ENCODE measurements around the gene NCKAP5.

The NCKAP5 gene

DNA sequence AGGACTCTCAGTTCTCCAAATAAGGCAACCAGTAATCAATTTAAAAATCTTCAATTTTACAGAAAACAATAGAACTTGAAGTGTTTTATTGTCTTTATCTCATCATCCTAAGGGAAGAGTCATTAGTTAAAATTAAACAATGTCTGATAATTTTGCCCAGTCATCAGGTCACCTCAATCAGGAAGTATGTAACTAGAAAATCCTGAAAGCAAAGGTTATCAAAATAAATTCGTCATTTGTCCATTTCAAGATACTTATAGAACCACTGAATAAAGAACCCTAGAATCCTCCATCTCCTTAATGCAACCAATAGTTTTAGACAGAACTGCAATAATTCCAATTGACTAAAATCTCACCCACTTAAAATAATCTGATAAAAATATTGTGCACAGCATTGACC is 115.2 kb downstream of the NCKAP5 start:
- no peak for DNase-seq

DNA sequence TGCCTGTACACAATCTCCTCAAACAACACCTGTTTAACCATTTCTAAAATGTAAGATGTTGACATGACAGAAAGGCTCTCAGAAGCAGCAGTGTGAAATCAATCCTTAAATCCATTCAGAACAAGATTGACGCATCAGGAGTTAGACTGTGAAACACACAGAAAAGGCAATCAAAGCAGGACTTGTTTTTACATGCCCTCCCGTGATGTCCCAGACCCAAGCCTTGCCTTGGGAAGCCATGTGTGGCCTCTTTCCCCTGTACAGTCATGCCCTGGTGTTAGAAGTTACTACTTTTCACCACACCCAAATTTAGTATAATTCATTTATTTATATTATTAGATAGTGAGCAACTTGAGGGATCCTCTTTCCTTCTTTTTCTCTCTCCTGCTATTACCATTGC is 115.7 kb downstream of the NCKAP5 start:
- DNase-seq = no peak

DNA sequence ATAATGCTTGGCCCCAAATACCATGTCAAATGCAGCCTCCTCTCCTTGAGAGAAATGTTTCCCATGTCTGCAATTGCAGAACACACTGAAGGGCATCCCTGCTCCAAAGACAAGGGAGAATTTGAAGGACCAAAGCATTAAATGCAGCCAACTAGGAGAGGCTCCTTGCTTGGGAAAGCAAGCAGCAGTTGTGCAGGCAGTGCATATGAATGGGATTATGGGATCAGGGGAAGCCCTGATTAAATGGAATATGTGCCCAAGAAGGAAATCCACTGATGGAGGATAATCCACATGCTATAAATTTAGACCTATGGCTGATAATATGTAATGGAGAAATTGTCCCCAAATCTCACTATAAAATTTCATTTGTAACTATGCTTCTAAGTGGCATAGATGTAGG is 116.1 kb downstream of the NCKAP5 start:
- DNase-seq = no peak

DNA sequence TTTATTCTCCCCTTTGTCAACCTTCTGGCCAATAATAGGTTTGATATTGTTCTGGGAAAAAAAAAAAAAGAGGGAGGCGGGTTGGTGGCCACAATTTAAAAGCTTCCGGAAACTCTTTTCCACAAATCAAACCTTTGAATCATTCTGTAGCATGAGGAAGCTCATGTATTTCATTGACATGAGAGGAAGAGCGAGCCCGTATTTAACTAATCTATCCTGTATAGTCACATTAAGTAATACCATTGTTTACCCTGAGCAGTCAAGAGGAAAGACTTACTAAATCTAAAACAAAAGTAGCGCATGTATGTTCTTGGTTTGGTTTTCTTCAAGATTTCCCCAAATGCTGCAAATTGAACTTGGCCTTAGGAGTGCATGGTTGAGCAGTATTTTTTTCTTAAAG is 120.1 kb downstream of the NCKAP5 start:
- no peak for DNase-seq

DNA sequence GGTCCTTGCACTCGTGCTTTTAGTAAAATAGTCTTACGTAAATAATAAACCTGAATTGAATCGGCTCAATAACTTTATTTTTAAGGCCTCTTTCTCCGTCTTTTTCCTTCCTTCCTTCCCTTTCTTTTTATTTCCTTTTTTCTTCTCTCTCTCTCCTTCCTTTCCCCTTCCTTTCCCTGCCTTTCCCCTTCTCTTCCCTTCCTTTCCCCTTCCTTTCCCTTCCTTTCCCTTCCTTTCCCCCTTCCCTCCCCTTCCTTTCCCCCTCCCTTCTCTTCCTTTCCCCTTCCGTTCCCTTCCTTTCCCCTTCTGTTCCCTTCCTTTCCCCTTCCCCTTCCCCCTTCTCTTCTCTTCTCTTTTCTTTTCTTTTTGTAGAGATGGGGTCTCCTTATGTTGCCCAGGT is 121.0 kb downstream of the NCKAP5 start:
- DNase-seq = no peak

DNA sequence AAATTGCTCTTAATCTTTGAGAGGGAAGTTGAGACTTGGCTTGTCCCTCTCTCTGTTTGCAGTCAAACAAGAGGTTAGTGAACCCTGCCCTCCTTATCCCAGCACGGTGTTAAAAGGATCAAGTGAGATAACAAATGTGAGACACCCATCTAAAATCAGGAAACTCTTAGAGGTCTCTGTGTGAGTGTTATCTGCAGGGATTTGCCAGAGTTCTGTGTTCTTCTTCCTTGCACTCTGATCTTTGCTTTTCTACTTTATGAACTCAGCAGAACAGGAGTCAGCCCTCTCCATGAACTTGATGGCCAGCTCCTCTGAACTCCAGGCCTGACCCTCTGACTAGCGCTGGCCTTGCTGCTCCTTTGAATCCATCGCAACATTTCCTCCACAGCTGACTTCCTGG is 123.8 kb downstream of the NCKAP5 start:
- no peak for DNase-seq

DNA sequence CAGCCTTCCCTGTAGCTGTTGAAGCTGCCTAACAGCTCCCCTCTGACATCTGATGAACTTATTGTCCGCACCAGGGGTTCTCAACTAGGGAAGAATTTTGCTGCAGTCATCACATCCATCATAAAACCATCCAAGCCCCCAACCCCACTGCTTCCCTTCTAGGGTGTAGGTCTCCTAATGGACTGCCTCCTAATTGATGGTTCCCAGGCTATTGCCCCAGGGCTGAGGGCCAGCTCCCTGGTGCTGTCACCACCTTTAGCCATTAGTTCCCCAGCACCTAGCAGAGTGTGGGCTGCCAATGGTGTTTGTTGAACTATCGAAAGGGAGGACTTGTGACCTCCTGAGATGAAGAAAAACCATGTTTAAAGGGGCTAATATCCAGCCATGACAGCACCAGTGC is 125.9 kb downstream of the NCKAP5 start:
- no peak for DNase-seq

DNA sequence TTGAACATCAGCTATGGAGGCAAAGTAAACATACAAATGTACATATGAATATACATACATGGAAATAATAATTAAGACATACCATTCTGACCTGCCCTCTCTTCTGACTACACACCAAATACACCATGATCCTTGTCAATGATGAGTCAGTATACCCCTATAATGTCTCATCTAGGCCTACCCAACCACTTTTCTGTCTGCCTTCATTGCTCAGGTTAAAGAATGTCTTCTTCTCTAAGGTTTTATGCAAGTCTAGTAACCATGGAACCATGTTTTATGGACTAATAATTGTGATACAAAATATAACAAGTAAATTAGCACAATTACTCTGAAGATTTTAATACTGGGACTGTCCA is 128.7 kb downstream of the NCKAP5 start:
- no peak for DNase-seq

DNA sequence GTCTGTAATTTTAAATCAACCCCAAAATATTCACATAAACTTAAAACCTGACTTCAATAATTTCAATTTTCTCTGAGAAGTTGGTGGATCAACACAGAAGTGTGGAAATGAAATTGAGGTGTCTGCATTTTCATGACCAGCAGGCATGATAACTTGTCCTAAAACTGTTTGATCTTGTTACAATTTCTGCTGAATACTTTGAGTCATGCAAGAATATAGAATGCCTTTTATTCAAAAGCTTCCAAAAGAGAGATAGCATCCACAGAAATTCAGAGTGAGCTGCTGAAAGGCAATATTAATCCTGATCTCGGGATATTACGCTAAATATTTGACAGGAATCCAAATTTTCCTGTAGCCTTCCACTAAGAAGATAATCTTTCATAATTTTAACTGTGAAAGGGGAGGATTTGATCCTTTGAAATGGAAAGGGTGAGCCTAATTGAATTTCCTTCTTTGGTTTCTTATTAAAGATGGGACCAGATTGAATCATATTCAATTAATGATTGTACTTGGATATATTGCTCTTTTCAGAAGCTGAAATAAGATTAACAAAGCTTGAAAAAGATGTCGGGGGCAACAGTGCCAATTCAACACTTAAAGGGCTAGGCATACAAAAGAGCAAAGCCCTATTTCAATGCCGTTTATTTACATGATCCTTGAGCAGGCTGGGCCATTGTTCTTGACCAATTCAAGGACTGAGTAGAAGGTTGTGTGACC is 129.3 kb downstream of the NCKAP5 start:
- DNase-seq = no peak

DNA sequence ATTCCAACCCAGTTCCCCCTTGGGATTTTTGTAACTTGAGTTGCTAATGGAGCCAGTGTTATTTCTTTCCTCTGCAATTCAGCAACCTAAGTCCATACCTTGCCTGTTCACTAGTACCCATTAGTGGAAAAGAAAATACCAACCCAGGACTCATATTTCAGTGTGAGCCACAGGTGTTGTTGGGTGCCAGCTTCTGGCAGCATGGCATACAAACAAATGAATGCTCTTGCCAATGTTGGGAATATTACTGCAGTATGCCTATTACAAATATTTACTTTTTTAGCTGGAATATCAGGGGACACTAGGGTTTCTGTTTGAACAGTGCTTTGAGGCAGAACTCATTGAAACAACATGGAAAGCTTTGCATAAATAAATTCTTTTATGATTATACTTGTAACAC is 130.2 kb downstream of the NCKAP5 start:
- DNase-seq = no peak

DNA sequence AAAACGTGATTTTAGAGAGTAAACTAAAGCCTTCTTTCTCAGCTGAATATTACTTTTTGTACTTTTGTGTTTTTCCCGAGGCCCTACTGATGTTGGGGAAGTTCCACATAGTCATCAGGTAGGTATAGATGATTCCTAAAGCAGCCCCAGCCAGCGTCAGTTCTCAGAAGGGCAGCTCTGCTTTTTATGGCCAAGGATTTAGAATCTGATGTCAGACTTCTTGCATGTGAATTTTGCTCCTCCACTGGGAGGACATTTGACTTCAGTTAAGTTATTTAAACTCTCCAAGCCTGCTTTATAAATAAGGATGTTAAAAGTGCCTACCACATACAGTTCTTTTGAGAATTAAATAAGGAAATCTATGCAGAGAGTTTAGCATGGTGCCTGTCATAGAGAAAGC is 130.8 kb downstream of the NCKAP5 start:
- DNase-seq = no peak

DNA sequence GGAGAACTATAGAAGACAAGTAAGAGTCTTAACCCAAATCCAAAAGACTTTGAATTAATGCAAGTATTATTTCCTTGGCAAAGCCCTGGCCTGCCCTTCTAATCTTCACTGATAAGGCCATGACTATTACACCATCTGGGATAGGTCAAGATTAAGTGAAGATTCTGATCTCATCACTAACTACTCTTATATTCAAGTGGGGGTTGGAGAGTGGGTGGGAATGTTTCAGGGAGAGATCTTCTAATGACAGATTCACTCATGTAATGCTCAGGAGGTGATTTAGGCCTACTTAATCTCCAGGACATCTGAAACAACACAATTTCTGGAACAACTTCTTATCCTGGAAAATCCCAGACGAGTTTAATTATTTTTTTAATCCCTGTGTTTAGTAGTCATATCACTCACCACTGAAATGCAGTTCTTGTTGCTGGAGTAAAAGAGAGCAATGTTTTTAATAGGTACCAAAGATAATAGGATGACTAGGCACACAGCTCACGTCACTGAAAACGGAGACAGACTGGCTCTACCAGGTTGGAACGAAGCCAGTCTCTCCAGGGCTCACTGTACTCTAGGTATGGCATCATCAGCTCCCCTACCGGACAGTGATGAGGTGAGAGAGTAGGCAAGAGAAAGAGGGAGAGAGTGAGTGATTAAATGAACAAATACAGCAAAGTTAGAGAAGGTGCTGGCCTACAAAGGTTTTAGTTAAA is 133.1 kb downstream of the NCKAP5 start:
- no peak for DNase-seq

DNA sequence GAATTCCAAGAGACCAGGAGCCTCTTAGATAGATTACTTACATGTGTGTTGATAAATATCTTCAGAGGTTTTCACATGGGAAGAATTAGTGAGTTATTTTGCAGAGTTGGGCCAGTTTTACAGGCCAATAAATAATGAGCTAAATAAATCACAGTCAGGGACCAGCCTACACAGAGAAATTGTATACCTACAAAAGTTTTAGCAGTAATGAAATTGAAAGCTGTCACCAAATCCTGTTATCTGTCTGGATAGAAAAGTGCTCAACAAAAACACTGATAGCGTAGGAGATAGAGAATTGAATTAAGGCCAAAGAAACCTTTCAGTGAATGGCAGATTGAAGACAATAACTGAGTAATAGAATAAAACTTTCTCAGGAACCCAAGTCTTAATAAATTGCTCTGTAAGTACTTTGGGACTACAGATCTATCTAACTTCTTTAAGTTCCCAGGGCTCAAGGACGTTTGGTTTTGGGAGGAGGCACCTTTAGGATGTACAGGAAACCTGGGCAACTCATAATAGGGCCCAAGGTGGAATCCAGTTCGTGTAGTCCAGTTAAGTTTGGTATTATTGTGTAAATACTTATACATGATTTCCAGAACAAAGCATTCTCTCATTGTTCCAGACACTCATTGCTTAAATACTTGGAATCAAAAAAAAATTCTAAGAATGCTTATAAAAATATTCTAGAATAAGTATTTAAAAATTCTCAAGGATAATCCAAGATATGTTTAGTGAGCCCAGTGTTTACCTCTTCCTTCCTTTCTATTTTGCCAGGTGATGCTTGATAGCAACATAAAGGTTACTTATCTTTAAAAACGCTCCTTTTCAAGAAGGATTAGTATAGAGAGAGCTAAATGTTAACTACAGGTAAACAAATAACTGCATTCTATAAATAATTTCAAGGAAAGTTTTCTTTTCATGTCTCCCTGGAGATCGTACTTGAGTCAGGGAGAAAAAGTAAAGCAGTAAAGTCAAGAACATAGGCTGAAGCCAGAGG is 134.5 kb downstream of the NCKAP5 start:
- no peak for DNase-seq

DNA sequence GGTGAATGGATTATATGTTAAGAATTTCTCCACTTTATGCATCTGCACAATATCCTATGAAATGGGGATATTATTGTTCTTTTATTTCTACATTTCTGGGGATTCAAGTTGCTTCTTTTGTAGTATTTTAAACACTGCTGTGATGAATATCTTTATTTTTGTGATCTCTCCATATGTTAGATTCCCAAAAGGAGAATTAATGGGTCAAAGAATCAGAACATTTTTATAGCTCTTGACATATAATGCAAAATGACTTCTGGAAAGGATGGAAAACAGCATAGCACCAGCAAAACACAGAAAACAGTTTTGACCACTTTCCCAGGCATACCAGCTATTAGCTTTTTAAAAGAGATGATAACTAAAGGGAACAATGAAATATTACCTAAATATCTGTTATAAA is 135.5 kb downstream of the NCKAP5 start:
- no peak for DNase-seq

DNA sequence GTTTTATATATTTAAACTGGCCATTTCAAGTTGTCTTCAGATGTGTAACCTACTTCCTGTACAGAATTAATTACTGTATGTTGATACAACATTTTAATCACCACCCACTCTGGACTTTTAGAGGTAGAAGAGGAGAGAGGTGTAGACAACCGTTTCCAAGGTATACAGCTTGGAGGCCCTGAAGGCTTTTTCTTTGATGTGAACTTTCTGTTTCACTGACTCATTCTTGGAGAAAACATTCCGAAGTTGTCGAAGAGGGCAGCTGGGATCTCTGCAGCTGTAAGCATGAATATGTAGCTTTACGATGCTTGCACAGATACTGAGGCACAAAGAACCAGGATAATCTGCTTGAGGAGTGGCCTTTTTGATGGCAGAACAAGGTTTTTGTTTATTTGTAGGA is 137.0 kb downstream of the NCKAP5 start:
- DNase-seq = no peak

DNA sequence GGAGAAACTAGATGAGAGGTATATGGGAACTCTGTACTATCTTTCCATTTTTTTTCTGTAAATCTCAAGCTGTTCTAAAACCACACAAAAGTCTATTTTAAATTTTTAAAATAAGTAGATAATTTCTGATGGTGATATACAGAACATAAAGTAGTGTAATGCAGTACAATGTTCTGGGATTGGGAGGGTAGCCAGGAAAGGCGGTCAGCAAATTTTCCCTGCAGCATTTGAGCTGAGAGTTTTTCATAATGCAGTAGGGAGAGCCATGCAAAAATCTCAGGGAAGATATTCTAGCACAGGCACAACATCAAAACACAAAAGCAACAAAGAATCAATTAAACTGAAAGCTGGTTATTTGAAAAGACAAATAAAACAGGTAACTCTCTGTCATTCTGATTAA is 141.5 kb downstream of the NCKAP5 start:
- no peak for DNase-seq

DNA sequence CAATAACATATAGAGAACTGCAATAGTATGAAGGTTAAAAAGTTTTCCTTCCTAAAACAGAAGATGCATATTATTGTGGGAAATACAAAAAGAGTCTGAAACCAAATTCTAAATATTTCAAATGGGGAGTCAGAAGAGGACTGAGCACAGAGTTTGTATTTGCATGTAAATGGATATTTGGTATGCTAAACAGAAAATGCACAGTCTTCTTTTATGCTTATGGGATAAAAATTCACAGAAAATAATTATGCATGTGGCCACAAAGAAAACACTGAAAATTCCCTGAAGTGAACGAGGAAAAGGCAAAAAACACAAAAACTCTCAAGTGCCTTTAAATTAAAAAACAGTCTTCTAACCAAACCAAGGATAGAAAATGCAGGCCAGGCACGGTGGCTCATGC is 142.7 kb downstream of the NCKAP5 start:
- DNase-seq = no peak

DNA sequence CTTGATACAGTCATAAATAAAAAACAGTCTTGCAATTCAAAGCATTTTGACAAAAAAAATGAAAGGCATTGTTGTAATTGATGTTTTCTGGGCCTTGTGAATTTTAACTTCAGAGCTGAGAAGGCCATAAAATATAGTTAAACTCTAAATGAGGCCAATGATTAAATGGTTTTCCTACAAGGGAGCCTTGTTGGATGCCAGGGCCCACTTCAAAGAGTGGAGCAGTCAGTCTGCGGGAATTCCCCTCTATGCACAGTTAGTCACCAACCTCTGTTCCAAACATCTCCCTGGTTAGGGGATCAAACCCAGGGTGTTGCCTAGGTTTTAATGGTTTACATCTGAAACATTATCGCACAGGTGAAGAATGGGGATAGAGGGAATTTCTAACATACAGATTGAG is 143.4 kb downstream of the NCKAP5 start:
- DNase-seq = no peak

DNA sequence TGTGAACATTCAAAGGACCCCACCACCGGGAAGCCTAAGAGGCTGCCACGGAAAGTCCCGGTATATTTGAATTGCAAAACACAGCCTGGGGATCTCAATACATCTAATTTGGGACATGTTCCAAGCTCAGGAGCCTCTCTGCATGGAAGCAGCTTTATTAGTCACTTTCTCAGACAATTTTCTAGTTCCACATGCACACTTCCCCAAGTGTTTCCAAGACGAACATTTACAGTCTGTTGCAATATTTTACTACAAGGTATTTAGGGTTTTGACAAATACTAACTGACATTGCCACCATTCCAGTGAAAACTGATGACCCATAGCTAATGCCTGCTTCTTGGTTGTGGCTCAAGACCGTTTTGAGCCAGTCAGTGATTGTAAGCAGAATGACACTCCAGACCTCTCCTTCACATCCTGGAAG is 145.3 kb downstream of the NCKAP5 start:
- no peak for DNase-seq

DNA sequence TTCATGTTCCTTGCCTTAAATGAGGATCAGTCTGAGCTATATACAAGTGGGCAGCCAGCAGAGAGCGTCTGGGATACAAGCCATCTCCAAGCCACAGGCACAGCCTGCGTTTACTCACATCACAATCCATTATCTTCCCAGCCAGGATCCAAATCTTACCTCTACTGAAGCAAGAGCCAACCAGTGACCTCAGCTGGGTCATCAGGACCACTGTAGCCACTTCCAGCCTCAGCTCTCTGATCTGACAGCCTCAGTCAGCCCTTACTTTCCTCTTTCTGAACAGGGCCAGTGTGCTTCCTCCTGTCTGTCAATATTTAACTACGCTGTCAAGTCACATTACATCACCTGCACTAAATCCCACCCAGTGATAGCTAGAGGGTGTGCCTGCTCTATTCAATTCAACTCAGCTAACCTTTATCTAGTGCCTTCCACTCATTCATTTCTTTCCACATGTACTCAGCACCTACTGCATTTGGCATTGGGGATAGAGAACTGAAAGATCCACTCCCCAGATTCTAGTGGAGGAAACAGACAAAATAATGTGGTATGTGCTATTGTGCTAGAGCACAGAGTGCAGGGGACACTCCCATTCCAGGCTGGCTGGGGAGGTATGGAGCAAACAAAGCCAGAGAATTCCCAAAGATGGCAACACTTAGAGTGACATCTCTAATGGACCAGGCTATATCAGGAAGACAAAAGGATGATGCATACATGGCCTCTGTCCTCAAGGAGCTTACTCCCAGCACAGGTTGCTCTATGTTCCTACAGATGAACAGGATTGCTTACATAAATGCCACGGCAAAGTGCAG is 146.5 kb downstream of the NCKAP5 start:
- DNase-seq = no peak

DNA sequence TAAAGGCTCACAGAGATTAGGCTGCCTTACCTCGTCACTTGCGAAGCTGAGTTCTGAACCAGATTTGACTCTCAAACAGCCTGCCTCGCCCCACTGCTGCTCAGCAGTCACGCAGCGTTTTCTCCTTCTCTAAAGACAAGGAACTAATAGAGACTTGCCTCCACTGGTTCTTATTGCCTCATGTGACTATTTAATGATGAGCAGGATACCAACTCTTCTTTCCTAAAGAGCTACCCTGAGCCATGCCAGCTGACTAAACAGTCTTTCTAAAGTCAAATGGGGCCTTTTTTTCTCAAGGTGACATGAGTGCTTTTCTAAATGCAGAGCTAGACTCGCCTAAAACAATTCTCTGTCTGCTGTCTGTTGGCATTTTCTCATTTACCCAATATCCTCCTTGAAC is 147.5 kb downstream of the NCKAP5 start:
- no peak for DNase-seq

DNA sequence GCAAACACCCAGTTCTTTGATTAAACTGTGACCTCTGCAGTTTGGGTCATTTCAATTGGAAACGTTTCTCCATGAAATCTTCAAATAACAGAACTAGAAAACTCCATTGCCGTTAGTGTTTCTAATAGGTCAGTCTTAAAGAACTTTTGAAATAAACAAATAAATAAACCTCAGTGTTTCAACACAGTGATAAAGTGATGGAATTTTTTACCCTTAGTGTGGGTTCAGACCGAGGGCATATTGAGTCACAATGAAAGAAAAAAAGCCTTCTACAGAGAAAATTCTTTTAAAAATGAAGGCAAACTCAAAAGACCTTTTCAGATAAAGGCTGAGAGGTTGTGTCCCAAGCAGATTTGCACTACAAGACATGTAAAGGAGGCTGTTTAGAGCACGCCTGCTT is 149.6 kb downstream of the NCKAP5 start:
- DNase-seq = no peak

DNA sequence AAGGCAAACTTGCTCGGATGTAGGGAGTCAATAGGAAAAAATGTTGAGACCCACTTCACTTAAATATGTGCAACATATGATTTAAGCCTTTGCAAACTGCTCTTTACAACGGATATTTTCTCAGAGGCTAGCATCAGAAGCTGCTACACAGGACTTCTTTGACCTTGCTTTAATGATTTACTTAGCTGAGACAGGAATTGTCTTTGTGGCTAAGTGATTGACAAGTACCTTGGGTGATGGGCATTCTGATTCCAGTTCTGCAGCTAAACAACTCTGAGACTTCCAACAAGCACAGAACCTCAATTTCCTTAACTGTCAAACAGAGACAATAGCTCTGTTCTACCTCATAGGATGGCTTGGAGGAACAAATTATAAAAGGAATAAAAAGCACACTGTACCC is 150.2 kb downstream of the NCKAP5 start:
- DNase-seq = no peak

Data from NCI-H2107 (cell line).